ENCODE results near the gene CCSER1. TPM values are rescaled to one million over a fixed set of nuclear protein-coding genes. Genes with fewer than 3 reads are reported as not detected.

CCSER1 gene
- total and polyA plus RNA-seq, 2 experiments from 2014 or later, result 2.9 to 3.4 TPM

- Histone ChIP-seq H3K36me3 (ENCODE audit: insufficient read depth) (no peaks in the 10 kb centered on the region), H4K20me1 (replicated peaks; ENCODE audit: insufficient read depth) (no peaks in the 10 kb centered on the region), H3K4me2 (no peak overlapping the region), H3K4me1 (ENCODE audit: insufficient read depth) (peaks cover 5% of the 10 kb centered on the region; the same call in 1 of the 2 replicates), H3K79me2 (replicated peaks; ENCODE audit: insufficient read depth) (no peaks in the 10 kb centered on the region), H3K9me2 (ENCODE audit: insufficient read depth) (no peaks in the 10 kb centered on the region), H3F3A (replicated peaks; ENCODE audit: low read depth) (no peaks in the 10 kb centered on the region), H2AFZ (0 out of 2 replicates have a peak overlapping the region, but pooled peaks have one; percentile 4), H3K4me3 (no peak overlapping the region), H3K27me3 (ENCODE audit: insufficient read depth) (no peaks in the 10 kb centered on the region), H3K27ac (ENCODE audit: low read depth) (no peak overlapping the region)
- Mint-ChIP-seq H3K27ac (peak overlapping the region; percentile 78), H3K36me3 (ENCODE audit: low read depth) (no peaks in the 10 kb centered on the region; the same call in 2 of the 3 replicates), H3K4me3 (no peak overlapping the region), H3K27me3 (ENCODE audit: insufficient read depth, low read depth, poor library complexity) (no peaks in the 10 kb centered on the region), H3K4me1 (peaks cover 11% of the 10 kb centered on the region), H3K9me3 (no peaks in the 10 kb centered on the region)
- ATAC-seq, result no peak
- TF ChIP-seq, protein P1, sequence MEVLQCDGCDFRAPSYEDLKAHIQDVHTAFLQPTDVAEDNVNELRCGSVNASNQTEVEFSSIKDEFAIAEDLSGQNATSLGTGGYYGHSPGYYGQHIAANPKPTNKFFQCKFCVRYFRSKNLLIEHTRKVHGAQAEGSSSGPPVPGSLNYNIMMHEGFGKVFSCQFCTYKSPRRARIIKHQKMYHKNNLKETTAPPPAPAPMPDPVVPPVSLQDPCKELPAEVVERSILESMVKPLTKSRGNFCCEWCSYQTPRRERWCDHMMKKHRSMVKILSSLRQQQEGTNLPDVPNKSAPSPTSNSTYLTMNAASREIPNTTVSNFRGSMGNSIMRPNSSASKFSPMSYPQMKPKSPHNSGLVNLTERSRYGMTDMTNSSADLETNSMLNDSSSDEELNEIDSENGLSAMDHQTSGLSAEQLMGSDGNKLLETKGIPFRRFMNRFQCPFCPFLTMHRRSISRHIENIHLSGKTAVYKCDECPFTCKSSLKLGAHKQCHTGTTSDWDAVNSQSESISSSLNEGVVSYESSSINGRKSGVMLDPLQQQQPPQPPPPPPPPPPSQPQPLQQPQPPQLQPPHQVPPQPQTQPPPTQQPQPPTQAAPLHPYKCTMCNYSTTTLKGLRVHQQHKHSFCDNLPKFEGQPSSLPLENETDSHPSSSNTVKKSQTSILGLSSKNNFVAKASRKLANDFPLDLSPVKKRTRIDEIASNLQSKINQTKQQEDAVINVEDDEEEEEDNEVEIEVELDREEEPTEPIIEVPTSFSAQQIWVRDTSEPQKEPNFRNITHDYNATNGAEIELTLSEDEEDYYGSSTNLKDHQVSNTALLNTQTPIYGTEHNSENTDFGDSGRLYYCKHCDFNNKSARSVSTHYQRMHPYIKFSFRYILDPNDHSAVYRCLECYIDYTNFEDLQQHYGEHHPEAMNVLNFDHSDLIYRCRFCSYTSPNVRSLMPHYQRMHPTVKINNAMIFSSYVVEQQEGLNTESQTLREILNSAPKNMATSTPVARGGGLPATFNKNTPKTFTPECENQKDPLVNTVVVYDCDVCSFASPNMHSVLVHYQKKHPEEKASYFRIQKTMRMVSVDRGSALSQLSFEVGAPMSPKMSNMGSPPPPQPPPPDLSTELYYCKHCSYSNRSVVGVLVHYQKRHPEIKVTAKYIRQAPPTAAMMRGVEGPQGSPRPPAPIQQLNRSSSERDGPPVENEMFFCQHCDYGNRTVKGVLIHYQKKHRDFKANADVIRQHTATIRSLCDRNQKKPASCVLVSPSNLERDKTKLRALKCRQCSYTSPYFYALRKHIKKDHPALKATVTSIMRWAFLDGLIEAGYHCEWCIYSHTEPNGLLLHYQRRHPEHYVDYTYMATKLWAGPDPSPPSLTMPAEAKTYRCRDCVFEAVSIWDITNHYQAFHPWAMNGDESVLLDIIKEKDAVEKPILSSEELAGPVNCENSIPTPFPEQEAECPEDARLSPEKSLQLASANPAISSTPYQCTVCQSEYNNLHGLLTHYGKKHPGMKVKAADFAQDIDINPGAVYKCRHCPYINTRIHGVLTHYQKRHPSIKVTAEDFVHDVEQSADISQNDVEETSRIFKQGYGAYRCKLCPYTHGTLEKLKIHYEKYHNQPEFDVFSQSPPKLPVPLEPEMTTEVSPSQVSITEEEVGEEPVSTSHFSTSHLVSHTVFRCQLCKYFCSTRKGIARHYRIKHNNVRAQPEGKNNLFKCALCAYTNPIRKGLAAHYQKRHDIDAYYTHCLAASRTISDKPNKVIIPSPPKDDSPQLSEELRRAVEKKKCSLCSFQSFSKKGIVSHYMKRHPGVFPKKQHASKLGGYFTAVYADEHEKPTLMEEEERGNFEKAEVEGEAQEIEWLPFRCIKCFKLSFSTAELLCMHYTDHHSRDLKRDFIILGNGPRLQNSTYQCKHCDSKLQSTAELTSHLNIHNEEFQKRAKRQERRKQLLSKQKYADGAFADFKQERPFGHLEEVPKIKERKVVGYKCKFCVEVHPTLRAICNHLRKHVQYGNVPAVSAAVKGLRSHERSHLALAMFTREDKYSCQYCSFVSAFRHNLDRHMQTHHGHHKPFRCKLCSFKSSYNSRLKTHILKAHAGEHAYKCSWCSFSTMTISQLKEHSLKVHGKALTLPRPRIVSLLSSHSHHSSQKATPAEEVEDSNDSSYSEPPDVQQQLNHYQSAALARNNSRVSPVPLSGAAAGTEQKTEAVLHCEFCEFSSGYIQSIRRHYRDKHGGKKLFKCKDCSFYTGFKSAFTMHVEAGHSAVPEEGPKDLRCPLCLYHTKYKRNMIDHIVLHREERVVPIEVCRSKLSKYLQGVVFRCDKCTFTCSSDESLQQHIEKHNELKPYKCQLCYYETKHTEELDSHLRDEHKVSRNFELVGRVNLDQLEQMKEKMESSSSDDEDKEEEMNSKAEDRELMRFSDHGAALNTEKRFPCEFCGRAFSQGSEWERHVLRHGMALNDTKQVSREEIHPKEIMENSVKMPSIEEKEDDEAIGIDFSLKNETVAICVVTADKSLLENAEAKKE (CRISPR knock-in tag; IDR thresholded peaks at IDR 0.05), result no peak
- TF ChIP-seq EZH2phosphoT487 (IDR thresholded peaks at IDR 0.05; ENCODE audit: unreplicated experiment) (no peak), EZH2 (IDR thresholded peaks at IDR 0.05; ENCODE audit: low read depth, unreplicated experiment) (no peak), JUNB (IDR thresholded peaks at IDR 0.05; ENCODE audit: unreplicated experiment) (no peak), STAT1 (IDR thresholded peaks at IDR 0.05; ENCODE audit: unreplicated experiment) (no peak)
- TF ChIP-seq, protein P2, sequence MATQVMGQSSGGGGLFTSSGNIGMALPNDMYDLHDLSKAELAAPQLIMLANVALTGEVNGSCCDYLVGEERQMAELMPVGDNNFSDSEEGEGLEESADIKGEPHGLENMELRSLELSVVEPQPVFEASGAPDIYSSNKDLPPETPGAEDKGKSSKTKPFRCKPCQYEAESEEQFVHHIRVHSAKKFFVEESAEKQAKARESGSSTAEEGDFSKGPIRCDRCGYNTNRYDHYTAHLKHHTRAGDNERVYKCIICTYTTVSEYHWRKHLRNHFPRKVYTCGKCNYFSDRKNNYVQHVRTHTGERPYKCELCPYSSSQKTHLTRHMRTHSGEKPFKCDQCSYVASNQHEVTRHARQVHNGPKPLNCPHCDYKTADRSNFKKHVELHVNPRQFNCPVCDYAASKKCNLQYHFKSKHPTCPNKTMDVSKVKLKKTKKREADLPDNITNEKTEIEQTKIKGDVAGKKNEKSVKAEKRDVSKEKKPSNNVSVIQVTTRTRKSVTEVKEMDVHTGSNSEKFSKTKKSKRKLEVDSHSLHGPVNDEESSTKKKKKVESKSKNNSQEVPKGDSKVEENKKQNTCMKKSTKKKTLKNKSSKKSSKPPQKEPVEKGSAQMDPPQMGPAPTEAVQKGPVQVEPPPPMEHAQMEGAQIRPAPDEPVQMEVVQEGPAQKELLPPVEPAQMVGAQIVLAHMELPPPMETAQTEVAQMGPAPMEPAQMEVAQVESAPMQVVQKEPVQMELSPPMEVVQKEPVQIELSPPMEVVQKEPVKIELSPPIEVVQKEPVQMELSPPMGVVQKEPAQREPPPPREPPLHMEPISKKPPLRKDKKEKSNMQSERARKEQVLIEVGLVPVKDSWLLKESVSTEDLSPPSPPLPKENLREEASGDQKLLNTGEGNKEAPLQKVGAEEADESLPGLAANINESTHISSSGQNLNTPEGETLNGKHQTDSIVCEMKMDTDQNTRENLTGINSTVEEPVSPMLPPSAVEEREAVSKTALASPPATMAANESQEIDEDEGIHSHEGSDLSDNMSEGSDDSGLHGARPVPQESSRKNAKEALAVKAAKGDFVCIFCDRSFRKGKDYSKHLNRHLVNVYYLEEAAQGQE (IDR thresholded peaks at IDR 0.05; ENCODE audit: unreplicated experiment), result no peak
- DNase-seq (ENCODE audit: low spot score), result no peak
These were observed 493.9 kb downstream of the CCSER1 start for GRCh38 chr4:90621080-90621479.
